Measurements from ENCODE around the gene MACROD1.

The MACROD1 gene

GRCh38 chr11:64165842-64166635 is at the start of gene MACROD1:
Gene MACROD1 (minus strand): TSS chr11:64166113. CDS start chr11:64165994, 119 bp downstream.
- peak; percentile 38 to 71 for DNase-seq (ENCODE audit: low read depth in 2 of 2)

GRCh38 chr11:64211181-64211872 is 45.4 kb upstream of the MACROD1 start:
- DNase-seq (ENCODE audit: low read depth in 2 of 2): no peak

- no peak for DNase-seq (ENCODE audit: low read depth in 2 of 2)
Observed at GRCh38 chr11:64210301-64211020, 44.5 kb upstream of the MACROD1 start.

- no peak for DNase-seq (ENCODE audit: low read depth in 2 of 2)
Observed at GRCh38 chr11:64209563-64209843, 43.6 kb upstream of the MACROD1 start.

- DNase-seq (ENCODE audit: low read depth in 2 of 2): no peak
Observed at GRCh38 chr11:64208796-64209562, 43.1 kb upstream of the MACROD1 start.

- DNase-seq (ENCODE audit: low read depth in 2 of 2): no peak
Observed at GRCh38 chr11:64208086-64208795, 42.3 kb upstream of the MACROD1 start.

- peak in 1 of 2 donors; percentile 44 for DNase-seq (ENCODE audit: low read depth in 2 of 2)
Observed at GRCh38 chr11:64207256-64208085, 41.6 kb upstream of the MACROD1 start.

- DNase-seq (ENCODE audit: low read depth in 2 of 2): no peak
Observed at GRCh38 chr11:64206457-64207255, 40.7 kb upstream of the MACROD1 start, which contains the start of gene FERMT3. Gene FERMT3 (plus strand): TSS chr11:64206721. CDS start chr11:64207365, 644 bp downstream.

- DNase-seq (ENCODE audit: low read depth in 2 of 2): peak in 1 of 2 donors; percentile 64
Observed at GRCh38 chr11:64204464-64204989, 38.6 kb upstream of the MACROD1 start.

GRCh38 chr11:64204080-64204440 is 38.1 kb upstream of the MACROD1 start:
- no peak for DNase-seq (ENCODE audit: low read depth in 2 of 2)

- no peak for DNase-seq (ENCODE audit: low read depth in 2 of 2)
Observed at GRCh38 chr11:64203421-64204079, 37.6 kb upstream of the MACROD1 start.

GRCh38 chr11:64202992-64203391 is 37.1 kb upstream of the MACROD1 start:
- no peak for DNase-seq (ENCODE audit: low read depth in 2 of 2)

GRCh38 chr11:64201543-64201942 is 35.6 kb upstream of the MACROD1 start:
- no peak for DNase-seq (ENCODE audit: low read depth in 2 of 2)

- no peak for DNase-seq (ENCODE audit: low read depth in 2 of 2)
Observed at GRCh38 chr11:64198511-64198910, 32.6 kb upstream of the MACROD1 start.

- no peak for DNase-seq (ENCODE audit: low read depth in 2 of 2)
Observed at GRCh38 chr11:64196626-64197025, 30.7 kb upstream of the MACROD1 start.

GRCh38 chr11:64192434-64192833 is 26.5 kb upstream of the MACROD1 start:
- DNase-seq (ENCODE audit: low read depth in 2 of 2): no peak

- DNase-seq (ENCODE audit: low read depth in 2 of 2): no peak
Observed at GRCh38 chr11:64186492-64187165, 20.7 kb upstream of the MACROD1 start.
